Esophagus squamous epithelium (tissue), 5 donors: ENCODE data around the gene C10orf95. TPM values are rescaled to one million over a fixed set of nuclear protein-coding genes. Genes with fewer than 3 reads are reported as not detected.

ENCODE experiments used
- DNase-seq: peaks from one replicate; lab custom pipeline; 2025; lab: John Stamatoyannopoulos, UW
- H3K27ac ChIP-seq, 4 donors: fragments of 200-600 bp; sonication (generic); one replicate each; pipeline ENCODE4 v1.5.1; 2016 to 2019; ENCODE audit warnings: mild to moderate bottlenecking in 1 of 4
- H3K27me3 ChIP-seq, 4 donors: fragments of 200-600 bp; sonication (generic); 1 replicate in 3 of 4; 2 replicates in 1 of 4; pipeline versions ENCODE4 v1.5.1 to v1.6.0; 2017 to 2021; ENCODE audit warnings: antibody characterized with exemption in 1 of 4
- H3K36me3 ChIP-seq, 3 donors: fragments of 200-600 bp; sonication (generic); one replicate each; pipeline ENCODE4 v1.5.1; 2016 to 2019
- H3K4me1 ChIP-seq, 3 donors: fragments of 200-600 bp; sonication (generic); one replicate each; pipeline ENCODE4 v1.5.1; 2017 to 2019
- H3K4me3 ChIP-seq, 4 donors: fragments of 200-600 bp; sonication (generic); 1 replicate in 3 of 4; 2 replicates in 1 of 4; pipeline ENCODE4 v1.5.1; 2016 to 2019; ENCODE audit warnings: mild to moderate bottlenecking in 2 of 4, moderate library complexity in 1 of 4
- H3K9me3 ChIP-seq, 3 donors: fragments of 200-600 bp; sonication (generic); one replicate each; pipeline ENCODE4 v1.5.1; 2016 to 2019
- CTCF ChIP-seq, 6 experiments: fragments of 450-650 bp in 4 of 6; fragments of 200-600 bp in 2 of 6; sonication (generic) in 2 of 6; IDR thresholded peaks; one replicate each; pipeline ENCODE4 v1.5.1; 2016 to 2019; ENCODE audit warnings: antibody characterized with exemption in 6 of 6, mild to moderate bottlenecking in 4 of 6, moderate library complexity in 4 of 6
- POLR2A ChIP-seq, 4 donors: fragments of 450-650 bp; IDR thresholded peaks; one replicate each; pipeline ENCODE4 v1.6.1; 2017; ENCODE audit warnings: antibody characterized with exemption in 4 of 4, mild to moderate bottlenecking in 4 of 4, moderate library complexity in 3 of 4
- WGBS, 2 donors: methylation state at CpG; one replicate each; pipeline ENCODE4 v1.1.5; 2018; 5-methylcytosine and 5-hydroxymethylcytosine counted together
- intact Hi-C: fragments of 100-400 bp; cut with DNase I; formaldehyde crosslinking; loops from one replicate; pipeline ENCODE4 v1.15.0; 2022
- total RNA-seq, 4 donors: library from RNA; depleted of rRNA; stranded (reverse); fragments of >200 nt; gene quantifications; one replicate each; pipeline ENCODE4 v1.1.0, GENCODE V29; 2016
- donor health status: DM: yes; HTN: yes; CAD: no.

Gene C10orf95
- total RNA-seq, 4 donors from 2014 or later: 0.23 to 1.9 (median 1.1) TPM; not detected in 1

DNA sequence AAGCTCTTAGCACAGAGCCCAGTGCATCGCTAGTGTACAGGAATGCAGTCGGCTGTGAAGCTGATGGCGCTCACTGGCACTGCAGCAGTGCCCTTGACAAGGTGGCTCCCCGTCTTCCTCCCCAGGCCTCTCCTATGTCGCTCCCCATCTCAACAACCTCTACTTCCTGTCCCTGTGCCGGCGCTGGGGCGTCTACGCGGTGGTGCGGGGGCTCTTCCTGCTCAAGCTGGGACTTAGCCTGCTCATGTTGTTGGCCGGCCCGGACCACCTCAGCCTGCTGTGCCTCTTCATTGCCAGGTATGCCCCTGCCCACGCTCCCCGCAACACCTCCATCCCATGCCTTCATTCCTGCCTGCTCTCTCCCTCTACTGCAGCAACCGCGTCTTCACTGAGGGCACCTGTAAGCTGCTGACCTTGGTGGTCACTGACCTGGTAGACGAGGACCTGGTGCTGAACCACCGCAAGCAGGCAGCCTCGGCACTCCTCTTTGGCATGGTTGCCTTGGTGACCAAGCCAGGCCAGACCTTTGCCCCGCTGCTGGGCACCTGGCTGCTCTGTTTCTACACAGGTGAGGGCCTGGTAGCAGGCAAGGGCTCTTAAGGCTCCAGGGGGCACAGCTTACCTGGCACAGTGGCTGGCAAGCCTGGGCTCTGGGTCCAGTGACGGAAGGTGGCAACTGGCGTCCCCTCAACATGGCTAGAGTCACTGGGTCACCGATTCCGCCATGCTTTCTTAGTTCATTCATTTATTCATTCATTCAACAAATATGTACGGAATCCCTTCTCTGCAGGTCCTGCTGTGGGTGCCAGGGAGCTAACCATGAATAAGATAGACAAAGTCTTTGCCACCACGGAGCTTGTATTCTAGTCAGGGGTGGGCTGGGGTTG lies 22.3 kb upstream of the C10orf95 start:
- no peaks in the 10 kb centered on the region for H3K36me3 ChIP-seq
- no peak for TF ChIP-seq CTCF (IDR thresholded peaks at IDR 0.05)
- no peak for TF ChIP-seq POLR2A (IDR thresholded peaks at IDR 0.05)
- DNase-seq: no peak
- H3K27ac ChIP-seq: no peak overlapping the region
- WGBS, 2 donors: 83% methylated on average over 18 to 22 of the region's 27 CpGs
- H3K4me3 ChIP-seq: no peak overlapping the region
- no peaks in the 10 kb centered on the region for H3K4me1 ChIP-seq
- intact Hi-C loops: no loop called here
- H3K9me3 ChIP-seq: no peaks in the 10 kb centered on the region
- no peaks in the 10 kb centered on the region for H3K27me3 ChIP-seq

DNA sequence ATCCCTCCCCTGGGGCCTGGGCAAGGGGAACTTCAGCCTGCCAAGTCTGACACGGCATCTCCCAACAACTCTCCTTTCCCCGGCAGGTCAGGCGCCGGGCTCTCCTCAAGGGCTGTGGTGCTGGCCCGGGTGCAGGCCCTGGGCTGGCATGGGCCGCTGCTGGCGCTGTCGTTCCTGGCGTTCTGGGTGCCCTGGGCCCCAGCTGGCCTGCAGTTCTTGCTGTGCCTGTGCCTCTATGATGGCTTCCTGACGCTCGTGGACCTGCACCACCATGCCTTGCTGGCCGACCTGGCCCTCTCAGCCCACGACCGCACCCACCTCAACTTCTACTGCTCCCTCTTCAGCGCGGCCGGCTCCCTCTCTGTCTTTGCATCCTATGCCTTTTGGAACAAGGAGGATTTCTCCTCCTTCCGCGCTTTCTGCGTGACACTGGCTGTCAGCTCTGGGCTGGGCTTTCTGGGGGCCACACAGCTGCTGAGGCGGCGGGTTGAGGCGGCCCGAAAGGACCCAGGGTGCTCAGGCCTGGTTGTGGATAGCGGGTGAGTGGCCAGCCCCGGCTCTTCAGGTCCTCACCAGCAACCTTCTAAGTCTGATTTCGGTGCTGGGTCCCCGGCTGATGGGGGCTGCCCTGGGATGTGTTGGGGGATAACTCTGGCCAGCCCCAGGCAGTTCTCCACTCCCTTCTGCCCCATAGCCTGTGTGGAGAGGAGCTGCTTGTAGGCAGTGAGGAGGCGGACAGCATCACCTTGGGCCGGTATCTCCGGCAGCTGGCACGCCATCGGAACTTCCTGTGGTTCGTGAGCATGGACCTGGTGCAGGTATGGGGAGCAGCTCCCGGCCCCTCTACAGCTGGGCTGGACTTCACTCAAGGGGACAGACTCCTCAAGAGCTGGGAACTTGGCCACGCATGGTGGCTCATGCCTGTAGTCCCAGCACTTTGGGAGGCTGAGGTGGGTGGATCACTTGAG lies 19.5 kb upstream of the C10orf95 start:
- TF ChIP-seq POLR2A (IDR thresholded peaks at IDR 0.05) (no peak), CTCF (IDR thresholded peaks at IDR 0.05) (no peak)
- no peaks in the 10 kb centered on the region for H3K36me3 ChIP-seq
- no peak for DNase-seq
- WGBS, 2 donors: 91 to 94% methylated on average over 15 to 24 of the region's 36 CpGs
- no peak overlapping the region for H3K4me3 ChIP-seq
- H3K4me1 ChIP-seq: peaks cover 0 to 11% (median 0%) of the 10 kb centered on the region in 3 donors
- no peaks in the 10 kb centered on the region for H3K27me3 ChIP-seq
- intact Hi-C loops: no loop called here
- no peak overlapping the region for H3K27ac ChIP-seq
- no peaks in the 10 kb centered on the region for H3K9me3 ChIP-seq

DNA sequence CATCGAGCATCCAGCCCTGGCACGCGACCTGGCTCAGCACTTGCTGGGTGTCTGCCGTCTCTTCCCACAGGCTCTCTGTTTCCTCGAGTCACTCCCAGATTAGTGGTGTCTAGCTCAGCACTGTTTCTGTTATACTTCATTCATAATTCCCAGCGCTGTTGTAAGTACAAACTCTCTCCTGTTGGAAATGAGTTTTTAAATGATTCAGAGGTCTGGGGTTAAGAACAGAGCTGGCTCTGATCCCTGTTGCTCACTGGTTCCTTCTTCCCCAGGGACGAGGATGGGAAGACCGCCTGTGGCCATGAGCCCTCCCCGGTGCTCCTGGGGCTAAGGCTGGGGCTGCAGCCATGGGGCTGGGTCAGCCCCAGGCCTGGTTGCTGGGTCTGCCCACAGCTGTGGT lies 17.3 kb upstream of the C10orf95 start:
- intact Hi-C loops: no loop called here
- Histone ChIP-seq H3K4me3 (no peak overlapping the region), H3K36me3 (no peaks in the 10 kb centered on the region), H3K27ac (peak overlapping the region in 1 of 4 donors; percentile 14), H3K27me3 (no peaks in the 10 kb centered on the region), H3K4me1 (peaks cover 0 to 14% (median 0%) of the 10 kb centered on the region in 3 donors), H3K9me3 (no peaks in the 10 kb centered on the region)
- no peak for TF ChIP-seq CTCF (IDR thresholded peaks at IDR 0.05)
- no peak for TF ChIP-seq POLR2A (IDR thresholded peaks at IDR 0.05)
- DNase-seq: no peak
- WGBS, 2 donors: 68 to 72% methylated on average over 7 to 9 of the region's 9 CpGs

GRCh38 chr10:102467971-102468438 lies 16.7 kb upstream of the C10orf95 start:
- peaks cover 0 to 21% (median 3%) of the 10 kb centered on the region in 3 donors for H3K4me1 ChIP-seq
- no peaks in the 10 kb centered on the region for H3K27me3 ChIP-seq
- no peak for TF ChIP-seq POLR2A (IDR thresholded peaks at IDR 0.05)
- TF ChIP-seq CTCF (IDR thresholded peaks at IDR 0.05): no peak
- no peaks in the 10 kb centered on the region for H3K9me3 ChIP-seq
- intact Hi-C loops: no loop called here
- H3K4me3 ChIP-seq: no peak overlapping the region
- no peak overlapping the region for H3K27ac ChIP-seq
- no peak for DNase-seq
- 23 to 59% methylated on average over 5 to 6 of the region's 6 CpGs for WGBS, 2 donors
- H3K36me3 ChIP-seq: no peaks in the 10 kb centered on the region
